HEK293 (cell line): ENCODE measurements around the gene SRR.
A peak's percentile ranks its signal among the peaks of the same experiment; 100 is the strongest.

ENCODE experiments used
- BCL11A ChIP-seq: fragments of 450-650 bp; formaldehyde crosslinking; IDR thresholded peaks from 2 replicates; pipeline ENCODE4 v1.5.1; 2016; ENCODE audit warnings: low read depth, missing biosample characterization, missing genetic modification characterization
- BCL11B ChIP-seq: fragments of 450-650 bp; formaldehyde crosslinking; IDR thresholded peaks from 2 replicates; pipeline ENCODE4 v1.5.1; 2016; ENCODE audit warnings: low read depth, missing biosample characterization, missing genetic modification characterization
- GFI1B ChIP-seq: fragments of 450-650 bp; formaldehyde crosslinking; IDR thresholded peaks from 2 replicates; pipeline ENCODE4 v1.5.1; 2016; ENCODE audit warnings: missing biosample characterization, missing genetic modification characterization
- KLF16 ChIP-seq: fragments of 450-650 bp; formaldehyde crosslinking; IDR thresholded peaks from 2 replicates; pipeline ENCODE4 v1.5.1; 2017; ENCODE audit warnings: missing biosample characterization, missing genetic modification characterization
- KLF7 ChIP-seq: fragments of 450-650 bp; formaldehyde crosslinking; IDR thresholded peaks from 2 replicates; pipeline ENCODE4 v1.5.1; 2016; ENCODE audit warnings: missing biosample characterization, missing genetic modification characterization, borderline replicate concordance
- ZEB2 ChIP-seq: fragments of 450-650 bp; formaldehyde crosslinking; IDR thresholded peaks from 2 replicates; pipeline ENCODE4 v1.5.1; 2016; ENCODE audit warnings: missing biosample characterization, missing genetic modification characterization
- ZNF133 ChIP-seq: fragments of 450-650 bp; formaldehyde crosslinking; IDR thresholded peaks from 2 replicates; pipeline ENCODE4 v1.5.1; 2016; ENCODE audit warnings: missing biosample characterization, missing genetic modification characterization
- ZNF2 ChIP-seq: fragments of 450-650 bp; formaldehyde crosslinking; IDR thresholded peaks from 2 replicates; pipeline ENCODE4 v1.5.1; 2016; ENCODE audit warnings: missing biosample characterization, missing genetic modification characterization
- ZNF24 ChIP-seq: fragments of 450-650 bp; formaldehyde crosslinking; IDR thresholded peaks from 2 replicates; pipeline ENCODE4 v1.5.1; 2016; ENCODE audit warnings: missing biosample characterization, missing genetic modification characterization
- ZNF266 ChIP-seq: fragments of 450-650 bp; formaldehyde crosslinking; IDR thresholded peaks from 2 replicates; pipeline ENCODE4 v1.5.1; 2016; ENCODE audit warnings: missing biosample characterization, missing genetic modification characterization, low read depth
- ZNF274 ChIP-seq, 2 experiments: fragments of 200-500 bp in 1 of 2; fragments of 450-650 bp in 1 of 2; sonication (Bioruptor generic) in 1 of 2; formaldehyde crosslinking in 1 of 2; IDR thresholded peaks; 2 replicates each; pipeline versions ENCODE4 v1.5.1 to v1.6.1; 2014 to 2016; ENCODE audit warnings: borderline replicate concordance in 1 of 2, inconsistent platforms in 1 of 2, low read length in 1 of 2, missing biosample characterization in 1 of 2, missing genetic modification characterization in 1 of 2
- ZNF292 ChIP-seq: fragments of 450-650 bp; formaldehyde crosslinking; IDR thresholded peaks from 2 replicates; pipeline ENCODE4 v1.5.1; 2016; ENCODE audit warnings: low read depth, missing biosample characterization, missing genetic modification characterization, borderline replicate concordance
- ZNF544 ChIP-seq: fragments of 450-650 bp; formaldehyde crosslinking; IDR thresholded peaks from 2 replicates; pipeline ENCODE4 v1.5.0; 2017; ENCODE audit warnings: missing biosample characterization, missing genetic modification characterization
- TF ChIP-seq, protein P1 (sequence below): fragments of 450-650 bp; formaldehyde crosslinking; IDR thresholded peaks from 2 replicates; pipeline ENCODE4 v1.5.1; 2016; ENCODE audit warnings: missing biosample characterization, missing genetic modification characterization
- TF ChIP-seq, protein P2 (sequence below): fragments of 450-650 bp; formaldehyde crosslinking; IDR thresholded peaks from 2 replicates; pipeline ENCODE4 v1.5.1; 2016; ENCODE audit warnings: missing biosample characterization, missing genetic modification characterization
- TF ChIP-seq, protein P3 (sequence below): fragments of 450-650 bp; formaldehyde crosslinking; IDR thresholded peaks from 2 replicates; pipeline ENCODE4 v1.5.1; 2016; ENCODE audit warnings: missing biosample characterization, missing genetic modification characterization, borderline replicate concordance
- TF ChIP-seq, protein P4 (sequence below): fragments of 450-650 bp; formaldehyde crosslinking; conservative IDR thresholded peaks from 2 replicates; pipeline ENCODE4 v1.5.1; 2016; ENCODE audit warnings: low read depth, missing biosample characterization, missing genetic modification characterization
- TF ChIP-seq, protein P5 (sequence below): fragments of 450-650 bp; formaldehyde crosslinking; IDR thresholded peaks from 2 replicates; pipeline ENCODE4 v1.5.1; 2016; ENCODE audit warnings: missing biosample characterization, missing genetic modification characterization
- TF ChIP-seq, protein P6 (sequence below): fragments of 450-650 bp; formaldehyde crosslinking; IDR thresholded peaks from 2 replicates; pipeline ENCODE4 v1.5.1; 2017; ENCODE audit warnings: missing biosample characterization, missing genetic modification characterization

SRR gene

DNA sequence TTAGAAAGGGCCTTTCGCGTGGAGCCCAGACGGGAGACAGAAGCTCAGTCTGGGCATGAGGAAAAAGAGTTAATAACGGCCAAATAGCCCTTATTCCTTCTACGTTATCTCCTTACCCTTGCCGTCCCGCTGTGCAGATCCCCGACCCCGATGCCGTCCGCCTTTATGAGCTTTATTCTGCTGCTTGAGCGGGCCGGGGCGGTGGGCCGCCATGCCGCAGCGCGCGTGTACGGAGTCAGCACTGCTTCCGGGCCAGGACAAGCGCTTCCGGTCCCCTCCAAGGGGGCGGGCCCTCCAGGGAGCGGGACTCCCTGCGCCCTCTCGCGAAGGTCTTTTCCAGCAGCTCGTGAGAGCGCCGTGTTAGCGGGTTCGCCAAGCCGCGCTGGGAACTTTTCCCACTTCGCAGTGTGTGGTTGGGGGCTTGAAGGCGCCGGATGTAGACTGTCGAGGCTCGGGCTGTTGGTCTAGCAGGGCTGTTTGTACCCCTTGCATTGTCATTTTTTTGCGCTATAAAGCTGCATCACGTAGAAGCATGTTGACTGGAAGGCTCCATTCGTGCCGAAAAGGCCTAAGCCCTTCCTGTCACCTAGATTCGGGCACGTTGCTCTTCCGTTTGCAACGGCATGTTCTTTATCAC, 32.6 kb downstream of the SRR start, which contains the start of gene TSR1 (continued):
- TF ChIP-seq KLF7 (tag by site-specific recombination) (peak; percentile 57; the same call in 1 of the 2 replicates), ZEB2 (tag by site-specific recombination) (peak; percentile 88), ZNF133 (no peak), ZNF292 (tag by site-specific recombination) (no peak), GFI1B (no peak), KLF16 (tag by site-specific recombination) (peak; percentile 82), ZNF24 (tag by site-specific recombination) (no peak; the same call in 1 of the 2 replicates), ZNF274 (IDR thresholded peaks at IDR 0.05; ENCODE audit: low read length) (no peak), ZNF274 (tag by site-specific recombination; IDR thresholded peaks at IDR 0.05; ENCODE audit: borderline replicate concordance) (no peak), BCL11A (no peak), ZNF266 (tag by site-specific recombination) (no peak), ZNF2 (tag by site-specific recombination) (peak; percentile 82), ZNF544 (tag by site-specific recombination) (no peak), BCL11B (tag by site-specific recombination) (no peak)
- TF ChIP-seq, protein P1, sequence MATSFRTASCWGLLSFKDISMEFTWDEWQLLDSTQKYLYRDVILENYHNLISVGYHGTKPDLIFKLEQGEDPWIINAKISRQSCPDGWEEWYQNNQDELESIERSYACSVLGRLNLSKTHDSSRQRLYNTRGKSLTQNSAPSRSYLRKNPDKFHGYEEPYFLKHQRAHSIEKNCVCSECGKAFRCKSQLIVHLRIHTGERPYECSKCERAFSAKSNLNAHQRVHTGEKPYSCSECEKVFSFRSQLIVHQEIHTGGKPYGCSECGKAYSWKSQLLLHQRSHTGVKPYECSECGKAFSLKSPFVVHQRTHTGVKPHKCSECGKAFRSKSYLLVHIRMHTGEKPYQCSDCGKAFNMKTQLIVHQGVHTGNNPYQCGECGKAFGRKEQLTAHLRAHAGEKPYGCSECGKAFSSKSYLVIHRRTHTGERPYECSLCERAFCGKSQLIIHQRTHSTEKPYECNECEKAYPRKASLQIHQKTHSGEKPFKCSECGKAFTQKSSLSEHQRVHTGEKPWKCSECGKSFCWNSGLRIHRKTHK = no peak
- TF ChIP-seq, protein P2, sequence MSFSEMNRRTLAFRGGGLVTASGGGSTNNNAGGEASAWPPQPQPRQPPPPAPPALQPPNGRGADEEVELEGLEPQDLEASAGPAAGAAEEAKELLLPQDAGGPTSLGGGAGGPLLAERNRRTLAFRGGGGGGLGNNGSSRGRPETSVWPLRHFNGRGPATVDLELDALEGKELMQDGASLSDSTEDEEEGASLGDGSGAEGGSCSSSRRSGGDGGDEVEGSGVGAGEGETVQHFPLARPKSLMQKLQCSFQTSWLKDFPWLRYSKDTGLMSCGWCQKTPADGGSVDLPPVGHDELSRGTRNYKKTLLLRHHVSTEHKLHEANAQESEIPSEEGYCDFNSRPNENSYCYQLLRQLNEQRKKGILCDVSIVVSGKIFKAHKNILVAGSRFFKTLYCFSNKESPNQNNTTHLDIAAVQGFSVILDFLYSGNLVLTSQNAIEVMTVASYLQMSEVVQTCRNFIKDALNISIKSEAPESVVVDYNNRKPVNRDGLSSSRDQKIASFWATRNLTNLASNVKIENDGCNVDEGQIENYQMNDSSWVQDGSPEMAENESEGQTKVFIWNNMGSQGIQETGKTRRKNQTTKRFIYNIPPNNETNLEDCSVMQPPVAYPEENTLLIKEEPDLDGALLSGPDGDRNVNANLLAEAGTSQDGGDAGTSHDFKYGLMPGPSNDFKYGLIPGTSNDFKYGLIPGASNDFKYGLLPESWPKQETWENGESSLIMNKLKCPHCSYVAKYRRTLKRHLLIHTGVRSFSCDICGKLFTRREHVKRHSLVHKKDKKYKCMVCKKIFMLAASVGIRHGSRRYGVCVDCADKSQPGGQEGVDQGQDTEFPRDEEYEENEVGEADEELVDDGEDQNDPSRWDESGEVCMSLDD (tag by site-specific recombination) = no peak
- TF ChIP-seq, protein P3, sequence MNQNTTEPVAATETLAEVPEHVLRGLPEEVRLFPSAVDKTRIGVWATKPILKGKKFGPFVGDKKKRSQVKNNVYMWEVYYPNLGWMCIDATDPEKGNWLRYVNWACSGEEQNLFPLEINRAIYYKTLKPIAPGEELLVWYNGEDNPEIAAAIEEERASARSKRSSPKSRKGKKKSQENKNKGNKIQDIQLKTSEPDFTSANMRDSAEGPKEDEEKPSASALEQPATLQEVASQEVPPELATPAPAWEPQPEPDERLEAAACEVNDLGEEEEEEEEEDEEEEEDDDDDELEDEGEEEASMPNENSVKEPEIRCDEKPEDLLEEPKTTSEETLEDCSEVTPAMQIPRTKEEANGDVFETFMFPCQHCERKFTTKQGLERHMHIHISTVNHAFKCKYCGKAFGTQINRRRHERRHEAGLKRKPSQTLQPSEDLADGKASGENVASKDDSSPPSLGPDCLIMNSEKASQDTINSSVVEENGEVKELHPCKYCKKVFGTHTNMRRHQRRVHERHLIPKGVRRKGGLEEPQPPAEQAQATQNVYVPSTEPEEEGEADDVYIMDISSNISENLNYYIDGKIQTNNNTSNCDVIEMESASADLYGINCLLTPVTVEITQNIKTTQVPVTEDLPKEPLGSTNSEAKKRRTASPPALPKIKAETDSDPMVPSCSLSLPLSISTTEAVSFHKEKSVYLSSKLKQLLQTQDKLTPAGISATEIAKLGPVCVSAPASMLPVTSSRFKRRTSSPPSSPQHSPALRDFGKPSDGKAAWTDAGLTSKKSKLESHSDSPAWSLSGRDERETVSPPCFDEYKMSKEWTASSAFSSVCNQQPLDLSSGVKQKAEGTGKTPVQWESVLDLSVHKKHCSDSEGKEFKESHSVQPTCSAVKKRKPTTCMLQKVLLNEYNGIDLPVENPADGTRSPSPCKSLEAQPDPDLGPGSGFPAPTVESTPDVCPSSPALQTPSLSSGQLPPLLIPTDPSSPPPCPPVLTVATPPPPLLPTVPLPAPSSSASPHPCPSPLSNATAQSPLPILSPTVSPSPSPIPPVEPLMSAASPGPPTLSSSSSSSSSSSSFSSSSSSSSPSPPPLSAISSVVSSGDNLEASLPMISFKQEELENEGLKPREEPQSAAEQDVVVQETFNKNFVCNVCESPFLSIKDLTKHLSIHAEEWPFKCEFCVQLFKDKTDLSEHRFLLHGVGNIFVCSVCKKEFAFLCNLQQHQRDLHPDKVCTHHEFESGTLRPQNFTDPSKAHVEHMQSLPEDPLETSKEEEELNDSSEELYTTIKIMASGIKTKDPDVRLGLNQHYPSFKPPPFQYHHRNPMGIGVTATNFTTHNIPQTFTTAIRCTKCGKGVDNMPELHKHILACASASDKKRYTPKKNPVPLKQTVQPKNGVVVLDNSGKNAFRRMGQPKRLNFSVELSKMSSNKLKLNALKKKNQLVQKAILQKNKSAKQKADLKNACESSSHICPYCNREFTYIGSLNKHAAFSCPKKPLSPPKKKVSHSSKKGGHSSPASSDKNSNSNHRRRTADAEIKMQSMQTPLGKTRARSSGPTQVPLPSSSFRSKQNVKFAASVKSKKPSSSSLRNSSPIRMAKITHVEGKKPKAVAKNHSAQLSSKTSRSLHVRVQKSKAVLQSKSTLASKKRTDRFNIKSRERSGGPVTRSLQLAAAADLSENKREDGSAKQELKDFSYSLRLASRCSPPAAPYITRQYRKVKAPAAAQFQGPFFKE (tag by site-specific recombination) = no peak
- TF ChIP-seq, protein P4, sequence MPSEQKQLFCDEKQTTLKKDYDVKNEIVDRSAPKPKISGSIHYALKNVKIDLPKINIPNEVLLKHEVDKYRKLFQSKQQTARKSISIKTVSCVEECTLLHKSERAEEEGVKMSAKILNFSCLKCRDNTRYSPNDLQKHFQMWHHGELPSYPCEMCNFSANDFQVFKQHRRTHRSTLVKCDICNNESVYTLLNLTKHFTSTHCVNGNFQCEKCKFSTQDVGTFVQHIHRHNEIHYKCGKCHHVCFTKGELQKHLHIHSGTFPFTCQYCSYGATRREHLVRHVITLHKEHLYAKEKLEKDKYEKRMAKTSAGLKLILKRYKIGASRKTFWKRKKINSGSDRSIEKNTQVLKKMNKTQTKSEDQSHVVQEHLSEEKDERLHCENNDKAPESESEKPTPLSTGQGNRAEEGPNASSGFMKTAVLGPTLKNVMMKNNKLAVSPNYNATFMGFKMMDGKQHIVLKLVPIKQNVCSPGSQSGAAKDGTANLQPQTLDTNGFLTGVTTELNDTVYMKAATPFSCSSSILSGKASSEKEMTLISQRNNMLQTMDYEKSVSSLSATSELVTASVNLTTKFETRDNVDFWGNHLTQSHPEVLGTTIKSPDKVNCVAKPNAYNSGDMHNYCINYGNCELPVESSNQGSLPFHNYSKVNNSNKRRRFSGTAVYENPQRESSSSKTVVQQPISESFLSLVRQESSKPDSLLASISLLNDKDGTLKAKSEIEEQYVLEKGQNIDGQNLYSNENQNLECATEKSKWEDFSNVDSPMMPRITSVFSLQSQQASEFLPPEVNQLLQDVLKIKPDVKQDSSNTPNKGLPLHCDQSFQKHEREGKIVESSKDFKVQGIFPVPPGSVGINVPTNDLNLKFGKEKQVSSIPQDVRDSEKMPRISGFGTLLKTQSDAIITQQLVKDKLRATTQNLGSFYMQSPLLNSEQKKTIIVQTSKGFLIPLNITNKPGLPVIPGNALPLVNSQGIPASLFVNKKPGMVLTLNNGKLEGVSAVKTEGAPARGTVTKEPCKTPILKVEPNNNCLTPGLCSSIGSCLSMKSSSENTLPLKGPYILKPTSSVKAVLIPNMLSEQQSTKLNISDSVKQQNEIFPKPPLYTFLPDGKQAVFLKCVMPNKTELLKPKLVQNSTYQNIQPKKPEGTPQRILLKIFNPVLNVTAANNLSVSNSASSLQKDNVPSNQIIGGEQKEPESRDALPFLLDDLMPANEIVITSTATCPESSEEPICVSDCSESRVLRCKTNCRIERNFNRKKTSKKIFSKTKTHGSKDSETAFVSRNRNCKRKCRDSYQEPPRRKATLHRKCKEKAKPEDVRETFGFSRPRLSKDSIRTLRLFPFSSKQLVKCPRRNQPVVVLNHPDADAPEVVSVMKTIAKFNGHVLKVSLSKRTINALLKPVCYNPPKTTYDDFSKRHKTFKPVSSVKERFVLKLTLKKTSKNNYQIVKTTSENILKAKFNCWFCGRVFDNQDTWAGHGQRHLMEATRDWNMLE (tag by site-specific recombination) = peak; percentile 91
- TF ChIP-seq, protein P5, sequence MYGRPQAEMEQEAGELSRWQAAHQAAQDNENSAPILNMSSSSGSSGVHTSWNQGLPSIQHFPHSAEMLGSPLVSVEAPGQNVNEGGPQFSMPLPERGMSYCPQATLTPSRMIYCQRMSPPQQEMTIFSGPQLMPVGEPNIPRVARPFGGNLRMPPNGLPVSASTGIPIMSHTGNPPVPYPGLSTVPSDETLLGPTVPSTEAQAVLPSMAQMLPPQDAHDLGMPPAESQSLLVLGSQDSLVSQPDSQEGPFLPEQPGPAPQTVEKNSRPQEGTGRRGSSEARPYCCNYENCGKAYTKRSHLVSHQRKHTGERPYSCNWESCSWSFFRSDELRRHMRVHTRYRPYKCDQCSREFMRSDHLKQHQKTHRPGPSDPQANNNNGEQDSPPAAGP (tag by site-specific recombination) = no peak; the same call in 1 of the 2 replicates
- TF ChIP-seq, protein P6, sequence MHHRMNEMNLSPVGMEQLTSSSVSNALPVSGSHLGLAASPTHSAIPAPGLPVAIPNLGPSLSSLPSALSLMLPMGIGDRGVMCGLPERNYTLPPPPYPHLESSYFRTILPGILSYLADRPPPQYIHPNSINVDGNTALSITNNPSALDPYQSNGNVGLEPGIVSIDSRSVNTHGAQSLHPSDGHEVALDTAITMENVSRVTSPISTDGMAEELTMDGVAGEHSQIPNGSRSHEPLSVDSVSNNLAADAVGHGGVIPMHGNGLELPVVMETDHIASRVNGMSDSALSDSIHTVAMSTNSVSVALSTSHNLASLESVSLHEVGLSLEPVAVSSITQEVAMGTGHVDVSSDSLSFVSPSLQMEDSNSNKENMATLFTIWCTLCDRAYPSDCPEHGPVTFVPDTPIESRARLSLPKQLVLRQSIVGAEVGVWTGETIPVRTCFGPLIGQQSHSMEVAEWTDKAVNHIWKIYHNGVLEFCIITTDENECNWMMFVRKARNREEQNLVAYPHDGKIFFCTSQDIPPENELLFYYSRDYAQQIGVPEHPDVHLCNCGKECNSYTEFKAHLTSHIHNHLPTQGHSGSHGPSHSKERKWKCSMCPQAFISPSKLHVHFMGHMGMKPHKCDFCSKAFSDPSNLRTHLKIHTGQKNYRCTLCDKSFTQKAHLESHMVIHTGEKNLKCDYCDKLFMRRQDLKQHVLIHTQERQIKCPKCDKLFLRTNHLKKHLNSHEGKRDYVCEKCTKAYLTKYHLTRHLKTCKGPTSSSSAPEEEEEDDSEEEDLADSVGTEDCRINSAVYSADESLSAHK (tag by site-specific recombination) = no peak; the same call in 1 of the 2 replicates
